H9 (cell line): Measurements from ENCODE around the gene SRPK2. TPM values are rescaled to one million over a fixed set of nuclear protein-coding genes. Genes with fewer than 3 reads are reported as not detected.

Experiments used
- DNase-seq: peaks from one replicate; pipeline ENCODE4 v3.0.0-alpha.2; 2017
- H2AFZ ChIP-seq: one replicate; pipeline ENCODE4 v1.6.1; 2013; ENCODE audit warnings: mild to moderate bottlenecking, low read length, control low read depth, moderate library complexity
- H2AK5ac ChIP-seq: 2 replicates; pipeline ENCODE4 v1.6.1; 2013; ENCODE audit warnings: low read length, control low read depth, mixed read lengths; ENCODE audit not compliant: insufficient read length
- H2BK120ac ChIP-seq: one replicate; pipeline ENCODE4 v1.6.1; 2013; ENCODE audit warnings: low read depth, mild to moderate bottlenecking, low read length, control low read depth, inconsistent platforms; ENCODE audit not compliant: poor library complexity, severe bottlenecking
- H2BK12ac ChIP-seq: 2 replicates; pipeline ENCODE4 v1.6.1; 2013; ENCODE audit warnings: low read length, control low read depth, mixed read lengths, low read depth; ENCODE audit not compliant: insufficient read length
- H2BK15ac ChIP-seq: 2 replicates; pipeline ENCODE4 v1.6.1; 2013; ENCODE audit warnings: low read depth, low read length, control low read depth
- H2BK20ac ChIP-seq: one replicate; pipeline ENCODE4 v1.6.1; 2013; ENCODE audit warnings: low read depth, mild to moderate bottlenecking, low read length, control low read depth, inconsistent platforms; ENCODE audit not compliant: poor library complexity, severe bottlenecking
- H2BK5ac ChIP-seq: 2 replicates; pipeline ENCODE4 v1.6.1; 2013; ENCODE audit warnings: low read length, control low read depth, mixed read lengths; ENCODE audit not compliant: insufficient read length
- H3K14ac ChIP-seq: 2 replicates; pipeline ENCODE4 v1.6.1; 2013; ENCODE audit warnings: low read length, control low read depth; ENCODE audit not compliant: insufficient read depth
- H3K18ac ChIP-seq: 2 replicates; pipeline ENCODE4 v1.6.1; 2013; ENCODE audit warnings: low read depth, mild to moderate bottlenecking, mixed read lengths, low read length, control low read depth; ENCODE audit not compliant: insufficient read length
- H3K23ac ChIP-seq: 2 replicates; pipeline ENCODE4 v1.6.1; 2013; ENCODE audit warnings: low read length, control low read depth, mixed read lengths, low read depth; ENCODE audit not compliant: insufficient read length
- H3K23me2 ChIP-seq: 2 replicates; pipeline ENCODE4 v1.6.1; 2013; ENCODE audit warnings: low read depth, mild to moderate bottlenecking, mixed read lengths, low read length, control low read depth; ENCODE audit not compliant: insufficient read length, poor library complexity, severe bottlenecking
- H3K27ac ChIP-seq: 2 replicates; pipeline ENCODE4 v1.5.1; 2013; ENCODE audit warnings: low read length, control low read depth, mixed read lengths, low read depth; ENCODE audit not compliant: insufficient read length
- H3K27me3 ChIP-seq: 2 replicates; pipeline ENCODE4 v1.6.1; 2013; ENCODE audit warnings: low read length, control low read depth, inconsistent platforms; ENCODE audit not compliant: insufficient read depth
- H3K4ac ChIP-seq: 2 replicates; pipeline ENCODE4 v1.6.1; 2013; ENCODE audit warnings: low read depth, mild to moderate bottlenecking, control low read depth, inconsistent platforms, low read length, moderate library complexity
- H3K4me1 ChIP-seq: 2 replicates; pipeline ENCODE4 v1.6.1; 2013; ENCODE audit warnings: low read length, control low read depth, inconsistent platforms; ENCODE audit not compliant: insufficient read depth
- H3K4me2 ChIP-seq: 2 replicates; pipeline ENCODE4 v1.6.1; 2013; ENCODE audit warnings: low read length, control low read depth, mixed read lengths; ENCODE audit not compliant: insufficient read length, insufficient read depth
- H3K56ac ChIP-seq: 2 replicates; pipeline ENCODE4 v1.6.1; 2013; ENCODE audit warnings: low read depth, mild to moderate bottlenecking, mixed read lengths, low read length, control low read depth; ENCODE audit not compliant: insufficient read length
- H3K79me1 ChIP-seq: 2 replicates; pipeline ENCODE4 v1.6.1; 2013; ENCODE audit warnings: low read depth, mild to moderate bottlenecking, moderate library complexity, low read length, control low read depth, inconsistent platforms; ENCODE audit not compliant: insufficient read depth, poor library complexity, severe bottlenecking
- H3K79me2 ChIP-seq: 2 replicates; pipeline ENCODE4 v1.6.1; 2013; ENCODE audit warnings: low read length, control low read depth, inconsistent platforms; ENCODE audit not compliant: insufficient read depth
- H3K9ac ChIP-seq: 2 replicates; pipeline ENCODE4 v1.6.1; 2013; ENCODE audit warnings: low read length, control low read depth, mixed read lengths; ENCODE audit not compliant: insufficient read length; ENCODE audit errors: extremely low read depth
- H3K9me3 ChIP-seq: one replicate; pipeline ENCODE4 v1.6.1; 2013; ENCODE audit warnings: low read depth, low read length, inconsistent platforms; ENCODE audit not compliant: control insufficient read depth
- H3T11ph ChIP-seq: one replicate; pipeline ENCODE4 v1.6.1; 2013; ENCODE audit warnings: mild to moderate bottlenecking, low read length, control low read depth, inconsistent platforms
- H4K20me1 ChIP-seq: one replicate; pipeline ENCODE4 v1.6.1; 2013; ENCODE audit not compliant: control insufficient read depth, insufficient read length, insufficient read depth
- H4K5ac ChIP-seq: 2 replicates; pipeline ENCODE4 v1.6.1; 2013; ENCODE audit warnings: low read depth, mild to moderate bottlenecking, mixed read lengths, low read length, control low read depth; ENCODE audit not compliant: insufficient read length
- H4K8ac ChIP-seq: replicated peaks from 2 replicates; pipeline ENCODE4 v1.6.1; 2013; ENCODE audit warnings: low read length, control low read depth, mixed read lengths, low read depth; ENCODE audit not compliant: insufficient read length
- H4K91ac ChIP-seq: 2 replicates; pipeline ENCODE4 v1.6.1; 2013; ENCODE audit warnings: low read depth, mild to moderate bottlenecking, moderate library complexity, mixed read lengths, low read length, control low read depth; ENCODE audit not compliant: insufficient read length
- H3K27ac Mint-ChIP-seq, 3 experiments: 2 replicates in 2 of 3; 3 replicates in 1 of 3; pipeline ENCODE4 v1.8.0; 2020 to 2021; ENCODE audit warnings: mixed read lengths in 3 of 3, mild to moderate bottlenecking in 1 of 3, moderate library complexity in 1 of 3
- H3K27me3 Mint-ChIP-seq: 2 replicates; pipeline ENCODE4 v1.8.0; 2021; ENCODE audit warnings: low read depth, mild to moderate bottlenecking, moderate library complexity, mixed read lengths
- H3K36me3 Mint-ChIP-seq, 3 experiments: 2 replicates in 2 of 3; 3 replicates in 1 of 3; pipeline ENCODE4 v1.8.0; 2020 to 2021; ENCODE audit warnings: low read depth in 3 of 3, mixed read lengths in 3 of 3; ENCODE audit not compliant: insufficient read depth in 1 of 3
- H3K4me1 Mint-ChIP-seq, 2 experiments: 2 replicates each; pipeline ENCODE4 v1.8.0; 2020; ENCODE audit warnings: mixed read lengths in 2 of 2
- H3K4me3 Mint-ChIP-seq, 2 experiments: 2 replicates in 1 of 2; 3 replicates in 1 of 2; pipeline ENCODE4 v1.8.0; 2020 to 2021; ENCODE audit warnings: mild to moderate bottlenecking in 2 of 2, mixed read lengths in 2 of 2, moderate library complexity in 1 of 2
- H3K9me3 Mint-ChIP-seq, 2 experiments: 2 replicates in 1 of 2; 3 replicates in 1 of 2; pipeline ENCODE4 v1.8.0; 2020; ENCODE audit warnings: mild to moderate bottlenecking in 2 of 2, mixed read lengths in 2 of 2, moderate library complexity in 1 of 2
- CTCF ChIP-seq: fragments of 200-600 bp; sonication (generic); conservative IDR thresholded peaks from 3 replicates; pipeline ENCODE4 v1.8.0; 2021; ENCODE audit warnings: antibody characterized with exemption, mild to moderate bottlenecking
- WGBS: extraction: QIAGEN DNeasy Blood & Tissue Kit; methylation state at CpG from one replicate; pipeline ENCODE4 v1.1.7; 2013; ENCODE audit warnings: missing lambda C conversion rate, low lambda C conversion rate, mixed read lengths; ENCODE audit not compliant: insufficient read length; ENCODE audit errors: extremely low coverage; 5-methylcytosine and 5-hydroxymethylcytosine counted together
- total RNA-seq: library from RNA; stranded (reverse); gene quantifications from 2 replicates; pipeline ENCODE4 v1.2.1, GENCODE V29; 2021

The SRPK2 gene
- total RNA-seq, 1 experiment from 2014 or later: 41.1 TPM

GRCh38 chr7:105205592-105206237, 183.0 kb downstream of the SRPK2 start:
- Histone ChIP-seq H2AFZ (no peak overlapping the region), H2BK5ac (no peak overlapping the region), H4K91ac (no peak overlapping the region), H3K79me1 (peaks cover 2% of the 10 kb centered on the region), H3K14ac (no peak overlapping the region), H3K4ac (no peak overlapping the region), H3K23me2 (no peaks in the 10 kb centered on the region), H2BK20ac (no peak overlapping the region), H4K20me1 (peaks cover 2% of the 10 kb centered on the region), H3K9me3 (no peaks in the 10 kb centered on the region), H3K27ac (no peak overlapping the region), H3K23ac (no peak overlapping the region), H3K4me1 (peaks cover 3% of the 10 kb centered on the region; the same call in 1 of the 2 replicates), H3K27me3 (no peaks in the 10 kb centered on the region), H2AK5ac (no peak overlapping the region), H3K56ac (no peak overlapping the region), H4K5ac (no peak overlapping the region), H3K4me2 (no peak overlapping the region), H3K79me2 (peaks cover 4% of the 10 kb centered on the region; the same call in 1 of the 2 replicates), H2BK12ac (no peak overlapping the region), H2BK15ac (no peak overlapping the region), H2BK120ac (no peak overlapping the region), H3T11ph (no peak overlapping the region), H4K8ac (no peak overlapping the region), H3K18ac (no peak overlapping the region), H3K9ac (no peak overlapping the region)
- H3K27me3 Mint-ChIP-seq: no peaks in the 10 kb centered on the region
- peak overlapping the region in 2 of 3 experiments; percentile 15 to 18; a peak in 2 of 7 replicates for H3K27ac Mint-ChIP-seq
- no peak overlapping the region for H3K4me3 Mint-ChIP-seq
- no peak for TF ChIP-seq CTCF
- DNase-seq: no peak
- peaks cover 13 to 14% of the 10 kb centered on the region in 2 experiments for H3K4me1 Mint-ChIP-seq
- no CpG with 5 or more reads among the region's 7 CpGs for WGBS
- no peaks in the 10 kb centered on the region; a peak in 2 of 7 replicates for H3K36me3 Mint-ChIP-seq
- H3K9me3 Mint-ChIP-seq: no peaks in the 10 kb centered on the region
